Endodermal cell (in vitro differentiated cells): ENCODE results near the gene SMG9. TPM values are rescaled to one million over a fixed set of nuclear protein-coding genes. Genes with fewer than 3 reads are reported as not detected.

Source experiments
- DNase-seq: peaks from one replicate; pipeline ENCODE4 v3.0.0-alpha.2; 2017
- H3K27ac ChIP-seq: 2 replicates; pipeline ENCODE4 v1.5.1; 2013; ENCODE audit warnings: mild to moderate bottlenecking, low read depth, low read length, moderate library complexity
- H3K27me3 ChIP-seq: 2 replicates; pipeline ENCODE4 v1.6.1; 2013; ENCODE audit warnings: mild to moderate bottlenecking, low read length, moderate library complexity; ENCODE audit not compliant: insufficient read depth, control insufficient read depth, poor library complexity, severe bottlenecking
- H3K36me3 ChIP-seq: 2 replicates; pipeline ENCODE4 v1.7.0; 2013; ENCODE audit warnings: mild to moderate bottlenecking, low read length, moderate library complexity; ENCODE audit not compliant: control insufficient read depth, insufficient read depth
- H3K4me1 ChIP-seq: one replicate; pipeline ENCODE4 v1.7.0; 2013; ENCODE audit warnings: low read length; ENCODE audit not compliant: control insufficient read depth, insufficient read depth
- H3K4me3 ChIP-seq: 2 replicates; pipeline ENCODE4 v1.5.1; 2013; ENCODE audit warnings: mild to moderate bottlenecking, low read length, moderate library complexity
- H3K9ac ChIP-seq: 2 replicates; pipeline ENCODE4 v1.6.1; 2013; ENCODE audit warnings: mild to moderate bottlenecking, low read length, moderate library complexity; ENCODE audit not compliant: poor library complexity, severe bottlenecking; ENCODE audit errors: extremely low read depth
- H3K9me3 ChIP-seq: 2 replicates; pipeline ENCODE4 v1.6.1; 2013; ENCODE audit warnings: mild to moderate bottlenecking, low read length, moderate library complexity; ENCODE audit not compliant: control insufficient read depth
- H3K27ac Mint-ChIP-seq: 2 replicates; pipeline ENCODE4 v1.8.0; 2020; ENCODE audit warnings: mixed read lengths
- H3K27me3 Mint-ChIP-seq: 2 replicates; pipeline ENCODE4 v1.8.0; 2021; ENCODE audit warnings: mild to moderate bottlenecking, mixed read lengths; ENCODE audit not compliant: insufficient read depth
- H3K36me3 Mint-ChIP-seq: 2 replicates; pipeline ENCODE4 v1.8.0; 2020; ENCODE audit warnings: low read depth, mixed read lengths
- H3K4me1 Mint-ChIP-seq: 2 replicates; pipeline ENCODE4 v1.8.0; 2020; ENCODE audit warnings: mixed read lengths
- H3K4me3 Mint-ChIP-seq: 2 replicates; pipeline ENCODE4 v1.8.0; 2020; ENCODE audit warnings: mild to moderate bottlenecking, moderate library complexity, mixed read lengths
- H3K9me3 Mint-ChIP-seq: 2 replicates; pipeline ENCODE4 v1.8.0; 2020; ENCODE audit warnings: mild to moderate bottlenecking, mixed read lengths
- WGBS, 2 experiments: methylation state at CpG; one replicate each; pipeline versions ENCODE4 v1.1.5 to v1.1.7; 2013; ENCODE audit warnings: missing lambda C conversion rate in 2 of 2, mixed read lengths in 1 of 2; ENCODE audit not compliant: insufficient coverage in 1 of 2, insufficient read length in 1 of 2; 5-methylcytosine and 5-hydroxymethylcytosine counted together
- total RNA-seq, 2 donors: library from RNA; stranded (reverse); fragmentation: NEBNext Ultra II Directional in 1 of 2; extraction: Animal tissue kit (Norgen Biotek cat#: 25700) in 1 of 2; gene quantifications; 2 replicates in 1 of 2; 3 replicates in 1 of 2; pipeline ENCODE4 v1.2.1, GENCODE V29; 2021
- TF ChIP-seq, protein P1 (sequence below): fragments of 200-600 bp; sonication (generic); conservative IDR thresholded peaks from 2 replicates; pipeline ENCODE4 v1.5.0; 2021; ENCODE audit warnings: antibody characterized with exemption, mild to moderate bottlenecking

Gene SMG9
- total RNA-seq, 2 donors from 2014 or later, result 44.6 to 53.8 TPM

DNA sequence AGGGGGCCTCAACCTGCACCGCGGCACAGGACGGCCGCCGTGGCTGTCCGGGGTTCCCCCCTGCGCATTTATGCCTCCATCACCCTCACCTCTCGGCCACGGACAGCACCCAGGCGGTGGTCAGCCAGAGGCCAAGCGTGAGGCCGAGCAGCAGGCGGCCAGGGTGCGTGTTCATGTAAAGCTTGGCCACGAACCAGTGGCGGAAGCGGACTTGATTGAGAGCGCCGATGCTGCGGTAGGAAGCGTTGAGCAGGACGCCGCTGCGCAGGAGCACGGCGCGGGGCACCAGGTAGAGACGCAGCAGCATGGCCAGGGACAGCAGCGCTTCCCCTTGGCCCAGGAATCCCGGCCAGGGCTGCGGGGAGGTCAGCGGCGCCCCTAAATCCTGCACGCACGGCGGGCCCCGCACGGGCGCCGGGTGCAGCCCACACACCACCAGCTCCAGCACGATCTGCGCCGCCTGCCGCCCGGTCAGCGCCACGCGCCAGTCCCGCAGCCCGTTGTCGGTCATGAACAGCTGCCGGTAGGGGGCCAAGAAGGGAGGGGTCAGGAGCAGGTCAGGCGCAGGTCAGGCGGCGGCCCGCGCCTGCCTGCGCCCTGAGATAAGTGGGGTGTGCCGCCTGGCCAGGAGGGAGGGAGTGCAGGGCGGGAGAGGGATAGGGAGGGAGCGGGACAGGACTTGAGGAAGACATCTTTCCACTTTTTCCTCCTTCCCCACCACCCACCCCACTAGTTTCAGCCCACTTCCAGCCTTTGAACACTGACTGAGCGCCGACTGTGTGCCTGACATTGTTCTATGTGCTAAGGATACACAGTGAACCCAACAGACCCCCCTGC is 19.6 kb upstream of the SMG9 start:
- no peaks in the 10 kb centered on the region for H3K36me3 ChIP-seq
- peak overlapping the region; percentile 66 for H3K4me3 ChIP-seq
- Mint-ChIP-seq H3K27me3 (peaks cover 91% of the 10 kb centered on the region), H3K4me3 (peak overlapping the region; percentile 54), H3K9me3 (no peaks in the 10 kb centered on the region), H3K4me1 (peaks cover 9% of the 10 kb centered on the region), H3K27ac (no peak overlapping the region), H3K36me3 (no peaks in the 10 kb centered on the region)
- no peaks in the 10 kb centered on the region for H3K9me3 ChIP-seq
- H3K9ac ChIP-seq, result no peak overlapping the region
- WGBS, 2 experiments, result 8 to 20% methylated on average over 21 to 61 of the region's 63 CpGs
- peak; percentile 94 for DNase-seq
- TF ChIP-seq, protein P1, sequence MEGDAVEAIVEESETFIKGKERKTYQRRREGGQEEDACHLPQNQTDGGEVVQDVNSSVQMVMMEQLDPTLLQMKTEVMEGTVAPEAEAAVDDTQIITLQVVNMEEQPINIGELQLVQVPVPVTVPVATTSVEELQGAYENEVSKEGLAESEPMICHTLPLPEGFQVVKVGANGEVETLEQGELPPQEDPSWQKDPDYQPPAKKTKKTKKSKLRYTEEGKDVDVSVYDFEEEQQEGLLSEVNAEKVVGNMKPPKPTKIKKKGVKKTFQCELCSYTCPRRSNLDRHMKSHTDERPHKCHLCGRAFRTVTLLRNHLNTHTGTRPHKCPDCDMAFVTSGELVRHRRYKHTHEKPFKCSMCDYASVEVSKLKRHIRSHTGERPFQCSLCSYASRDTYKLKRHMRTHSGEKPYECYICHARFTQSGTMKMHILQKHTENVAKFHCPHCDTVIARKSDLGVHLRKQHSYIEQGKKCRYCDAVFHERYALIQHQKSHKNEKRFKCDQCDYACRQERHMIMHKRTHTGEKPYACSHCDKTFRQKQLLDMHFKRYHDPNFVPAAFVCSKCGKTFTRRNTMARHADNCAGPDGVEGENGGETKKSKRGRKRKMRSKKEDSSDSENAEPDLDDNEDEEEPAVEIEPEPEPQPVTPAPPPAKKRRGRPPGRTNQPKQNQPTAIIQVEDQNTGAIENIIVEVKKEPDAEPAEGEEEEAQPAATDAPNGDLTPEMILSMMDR, result peak; percentile 83
- H3K27me3 ChIP-seq, result peaks cover 49% of the 10 kb centered on the region
- H3K4me1 ChIP-seq, result peaks cover 9% of the 10 kb centered on the region
- no peak overlapping the region for H3K27ac ChIP-seq

DNA sequence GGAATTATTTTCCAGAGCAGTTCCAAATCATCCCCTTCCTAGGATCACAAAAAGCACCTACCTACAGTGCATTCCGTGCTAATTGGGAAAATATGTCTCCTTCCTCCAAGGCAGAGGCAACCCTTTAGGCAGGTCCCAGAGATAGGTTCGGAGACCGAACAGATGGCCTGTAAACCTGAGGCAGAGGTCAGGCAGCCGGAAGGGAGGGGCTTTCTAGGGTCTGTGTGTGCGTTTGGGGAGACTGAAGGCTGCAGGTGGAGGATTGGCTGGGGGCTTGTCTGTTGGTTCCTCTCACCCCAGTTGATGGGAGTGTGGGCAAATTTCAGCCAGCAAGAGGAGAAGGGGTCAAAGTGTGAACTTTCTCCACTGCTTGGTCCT is 19.0 kb upstream of the SMG9 start:
- Mint-ChIP-seq H3K4me3 (peak overlapping the region; percentile 54), H3K27ac (no peak overlapping the region), H3K36me3 (no peaks in the 10 kb centered on the region), H3K4me1 (peaks cover 7% of the 10 kb centered on the region), H3K9me3 (no peaks in the 10 kb centered on the region), H3K27me3 (peaks cover 95% of the 10 kb centered on the region)
- DNase-seq, result no peak
- 35 to 65% methylated on average over 2 to 5 of the region's 5 CpGs for WGBS, 2 experiments
- H3K4me3 ChIP-seq, result peak overlapping the region; percentile 66
- no peaks in the 10 kb centered on the region for H3K36me3 ChIP-seq
- H3K4me1 ChIP-seq, result peaks cover 9% of the 10 kb centered on the region
- no peak overlapping the region for H3K27ac ChIP-seq
- no peaks in the 10 kb centered on the region for H3K9me3 ChIP-seq
- peaks cover 49% of the 10 kb centered on the region for H3K27me3 ChIP-seq
- TF ChIP-seq, protein P1, result no peak
- H3K9ac ChIP-seq, result no peak overlapping the region

DNA sequence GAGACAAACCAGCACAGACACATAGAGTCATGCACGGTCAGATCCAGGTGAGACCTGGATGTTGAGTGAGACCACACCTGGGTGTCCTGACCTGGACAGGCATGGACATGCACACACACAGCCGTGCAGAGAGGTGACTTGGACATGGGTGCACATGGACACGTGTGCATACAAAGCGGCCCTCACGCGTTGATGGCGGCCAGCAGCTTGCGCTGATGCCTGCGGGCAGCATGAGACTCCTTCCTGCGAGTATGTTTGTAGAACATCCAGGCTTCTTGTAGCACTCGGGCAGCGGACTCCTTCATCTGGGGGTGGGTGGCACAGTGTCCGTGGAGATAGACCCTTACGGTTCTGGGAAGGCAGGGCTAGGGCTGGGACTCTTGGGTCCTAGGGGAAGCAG is 14.5 kb upstream of the SMG9 start:
- WGBS, 2 experiments, result 95 to 96% methylated on average over 14 of the region's 14 CpGs
- TF ChIP-seq, protein P1, result no peak
- Mint-ChIP-seq H3K36me3 (no peaks in the 10 kb centered on the region), H3K27ac (no peak overlapping the region), H3K9me3 (no peaks in the 10 kb centered on the region), H3K4me1 (no peaks in the 10 kb centered on the region), H3K27me3 (peaks cover 61% of the 10 kb centered on the region), H3K4me3 (no peak overlapping the region)
- no peaks in the 10 kb centered on the region for H3K9me3 ChIP-seq
- H3K27me3 ChIP-seq, result peaks cover 33% of the 10 kb centered on the region
- H3K4me1 ChIP-seq, result peaks cover 9% of the 10 kb centered on the region
- no peak overlapping the region for H3K9ac ChIP-seq
- no peak overlapping the region for H3K4me3 ChIP-seq
- no peak overlapping the region for H3K27ac ChIP-seq
- no peaks in the 10 kb centered on the region for H3K36me3 ChIP-seq
- DNase-seq, result no peak
